HepG2 (cell line): ENCODE measurements around the gene EGFL8. TPM values are rescaled to one million over a fixed set of nuclear protein-coding genes. Genes with fewer than 3 reads are reported as not detected.

Experiments
- ATF6 ChIP-seq: sonication (generic); formaldehyde crosslinking; conservative IDR thresholded peaks from 2 replicates; pipeline ENCODE4 v1.4.0; 2020; ENCODE audit warnings: missing genetic modification reagents
- ATRX ChIP-seq: sonication (generic); formaldehyde crosslinking; IDR thresholded peaks from 2 replicates; pipeline ENCODE4 v1.4.0; 2020; ENCODE audit warnings: missing genetic modification reagents, borderline replicate concordance
- ELF4 ChIP-seq: sonication (generic); formaldehyde crosslinking; IDR thresholded peaks from 2 replicates; pipeline ENCODE4 v1.5.0; 2020; ENCODE audit warnings: missing genetic modification reagents, mild to moderate bottlenecking, moderate library complexity, borderline replicate concordance
- ELK4 ChIP-seq: sonication (generic); formaldehyde crosslinking; IDR thresholded peaks from 2 replicates; pipeline ENCODE4 v1.9.0; 2021; ENCODE audit warnings: missing genetic modification reagents, borderline replicate concordance
- FOXK2 ChIP-seq: fragments of 450-650 bp; IDR thresholded peaks from 2 replicates; pipeline ENCODE4 v1.6.1; 2016
- GFI1 ChIP-seq: sonication (generic); formaldehyde crosslinking; IDR thresholded peaks from 2 replicates; pipeline ENCODE4 v1.5.0; 2020; ENCODE audit warnings: missing genetic modification reagents, mild to moderate bottlenecking, borderline replicate concordance
- HES4 ChIP-seq: sonication (generic); formaldehyde crosslinking; IDR thresholded peaks from 2 replicates; pipeline ENCODE4 v1.9.0; 2021; ENCODE audit warnings: mild to moderate bottlenecking, missing genetic modification reagents, borderline replicate concordance
- MAX ChIP-seq: IDR thresholded peaks from 2 replicates; pipeline ENCODE4 v1.6.1; 2012; ENCODE audit warnings: inconsistent platforms
- NFATC3 ChIP-seq: sonication (generic); formaldehyde crosslinking; IDR thresholded peaks from 2 replicates; pipeline ENCODE4 v1.5.1; 2020; ENCODE audit warnings: mild to moderate bottlenecking, missing genetic modification reagents
- RARG ChIP-seq: sonication (generic); formaldehyde crosslinking; IDR thresholded peaks from 2 replicates; pipeline ENCODE4 v1.4.0; 2020; ENCODE audit warnings: low read depth, mild to moderate bottlenecking, missing genetic modification reagents
- RBAK ChIP-seq: sonication (generic); formaldehyde crosslinking; IDR thresholded peaks from 2 replicates; pipeline ENCODE4 v1.5.1; 2020; ENCODE audit warnings: mild to moderate bottlenecking, missing genetic modification reagents
- TAF1 ChIP-seq: sonication (generic); formaldehyde crosslinking; IDR thresholded peaks from 2 replicates; pipeline ENCODE4 v1.4.0; 2020; ENCODE audit warnings: missing genetic modification reagents
- TEAD2 ChIP-seq: sonication (generic); formaldehyde crosslinking; IDR thresholded peaks from 2 replicates; pipeline ENCODE4 v1.9.0; 2021; ENCODE audit warnings: missing genetic modification reagents
- THAP8 ChIP-seq: sonication (generic); formaldehyde crosslinking; IDR thresholded peaks from 2 replicates; pipeline ENCODE4 v1.5.1; 2020; ENCODE audit warnings: missing genetic modification reagents, mild to moderate bottlenecking, borderline replicate concordance
- TSC22D2 ChIP-seq: sonication (generic); formaldehyde crosslinking; IDR thresholded peaks from 2 replicates; pipeline ENCODE4 v1.5.1; 2020; ENCODE audit warnings: missing genetic modification reagents, mild to moderate bottlenecking, borderline replicate concordance
- ZC3H4 ChIP-seq: sonication (generic); formaldehyde crosslinking; IDR thresholded peaks from 2 replicates; pipeline ENCODE4 v1.4.0; 2020; ENCODE audit warnings: missing genetic modification reagents, borderline replicate concordance
- ZNF124 ChIP-seq: sonication (generic); formaldehyde crosslinking; IDR thresholded peaks from 2 replicates; pipeline ENCODE4 v1.4.0; 2020; ENCODE audit warnings: missing genetic modification reagents
- ZNF362 ChIP-seq: sonication (generic); formaldehyde crosslinking; IDR thresholded peaks from 2 replicates; pipeline ENCODE4 v1.4.0; 2020; ENCODE audit warnings: missing genetic modification reagents, mild to moderate bottlenecking, borderline replicate concordance
- ZNF431 ChIP-seq: sonication (generic); formaldehyde crosslinking; IDR thresholded peaks from 2 replicates; pipeline ENCODE4 v1.9.0; 2022; ENCODE audit warnings: missing genetic modification reagents, low read depth, mild to moderate bottlenecking, borderline replicate concordance
- ZNF639 ChIP-seq: conservative IDR thresholded peaks from 2 replicates; pipeline ENCODE4 v1.6.1; 2018; ENCODE audit warnings: missing genetic modification reagents
- ZNF7 ChIP-seq: IDR thresholded peaks from 2 replicates; pipeline ENCODE4 v1.6.1; 2016; ENCODE audit warnings: missing biosample characterization, missing genetic modification reagents
- ZNF749 ChIP-seq: sonication (generic); formaldehyde crosslinking; IDR thresholded peaks from 2 replicates; pipeline ENCODE4 v1.8.0; 2022; ENCODE audit warnings: mild to moderate bottlenecking, missing genetic modification reagents, moderate library complexity, borderline replicate concordance
- ZNF761 ChIP-seq: sonication (generic); formaldehyde crosslinking; conservative IDR thresholded peaks from 2 replicates; pipeline ENCODE4 v1.4.0; 2020; ENCODE audit warnings: mild to moderate bottlenecking, missing genetic modification reagents
- ZNF773 ChIP-seq: sonication (generic); formaldehyde crosslinking; IDR thresholded peaks from 2 replicates; pipeline ENCODE4 v1.4.0; 2020; ENCODE audit warnings: missing genetic modification reagents, borderline replicate concordance
- ZSCAN20 ChIP-seq: sonication (generic); formaldehyde crosslinking; IDR thresholded peaks from 2 replicates; pipeline ENCODE4 v1.4.0; 2020; ENCODE audit warnings: missing genetic modification reagents, mild to moderate bottlenecking, borderline replicate concordance
- polyA plus RNA-seq, 8 experiments: library from polyadenylated mRNA; depleted of rRNA in 3 of 8; stranded (reverse) in 7 of 8; unstranded in 1 of 8; fragments of >200 nt; fragmentation: Illumina TruSeq in 4 of 8; extraction: Trizol in 4 of 8; gene quantifications; 2 replicates each; pipeline versions ENCODE4 v1.2.1 to v1.2.3, GENCODE V29; 2011 to 2016; ENCODE audit warnings: low read depth in 4 of 8, missing spikeins in 1 of 8, mixed read lengths in 1 of 8; ENCODE audit not compliant: insufficient read depth in 1 of 8
- total RNA-seq, 5 experiments: library from RNA; depleted of rRNA; stranded (reverse); fragments of >200 nt; fragmentation: Illumina TruSeq; extraction: Trizol; gene quantifications; 2 replicates each; pipeline ENCODE4 v1.2.3, GENCODE V29; 2016; ENCODE audit warnings: low read depth in 1 of 5

The EGFL8 gene
- total and polyA plus RNA-seq, 2 of the 13 experiments (the other 11 are each of a cell fraction or from before 2014, with no cell fraction given), result 10.0 to 11.5 TPM

- no peak for TF ChIP-seq ZC3H4 (CRISPR knock-in tag)
- TF ChIP-seq HES4 (CRISPR knock-in tag), result no peak
- no peak for TF ChIP-seq TSC22D2
- TF ChIP-seq MAX, result no peak
- no peak for TF ChIP-seq ZNF749
- TF ChIP-seq FOXK2, result no peak
- TF ChIP-seq RBAK (CRISPR knock-in tag), result no peak
- no peak for TF ChIP-seq ZNF362
- 0 out of 2 replicates have a peak, but pooled peaks have one; percentile 52 for TF ChIP-seq ELF4 (CRISPR knock-in tag)
- TF ChIP-seq ZNF773 (CRISPR knock-in tag), result no peak
- no peak for TF ChIP-seq THAP8 (CRISPR knock-in tag)
- no peak for TF ChIP-seq ZNF124 (CRISPR knock-in tag)
- TF ChIP-seq TAF1 (CRISPR knock-in tag), result peak; percentile 51; the same call in 1 of the 2 replicates
- TF ChIP-seq ATF6 (CRISPR knock-in tag), result no peak
- TF ChIP-seq ATRX (CRISPR knock-in tag), result no peak
- TF ChIP-seq ZNF639, result no peak
- no peak for TF ChIP-seq ZSCAN20 (CRISPR knock-in tag)
- TF ChIP-seq ELK4 (CRISPR knock-in tag), result no peak
- no peak for TF ChIP-seq TEAD2 (CRISPR knock-in tag)
- TF ChIP-seq RARG (CRISPR knock-in tag), result no peak
- 0 out of 2 replicates have a peak, but pooled peaks have one; percentile 49 for TF ChIP-seq ZNF761
- TF ChIP-seq GFI1, result no peak
- TF ChIP-seq ZNF7 (CRISPR knock-in tag), result no peak
- TF ChIP-seq NFATC3 (CRISPR knock-in tag), result no peak
- TF ChIP-seq ZNF431 (CRISPR knock-in tag), result 0 out of 2 replicates have a peak, but pooled peaks have one; percentile 46
Observed at GRCh38 chr6:32177183-32177787, 12.9 kb downstream of the EGFL8 start (continued).
